Iris pigment epithelial cell (primary cell): ENCODE data around the gene CNTNAP5.

Experiments
- DNase-seq: peaks from one replicate; pipeline ENCODE4 v3.0.0-alpha.2; 2011; ENCODE audit warnings: low read depth

The CNTNAP5 gene

DNA sequence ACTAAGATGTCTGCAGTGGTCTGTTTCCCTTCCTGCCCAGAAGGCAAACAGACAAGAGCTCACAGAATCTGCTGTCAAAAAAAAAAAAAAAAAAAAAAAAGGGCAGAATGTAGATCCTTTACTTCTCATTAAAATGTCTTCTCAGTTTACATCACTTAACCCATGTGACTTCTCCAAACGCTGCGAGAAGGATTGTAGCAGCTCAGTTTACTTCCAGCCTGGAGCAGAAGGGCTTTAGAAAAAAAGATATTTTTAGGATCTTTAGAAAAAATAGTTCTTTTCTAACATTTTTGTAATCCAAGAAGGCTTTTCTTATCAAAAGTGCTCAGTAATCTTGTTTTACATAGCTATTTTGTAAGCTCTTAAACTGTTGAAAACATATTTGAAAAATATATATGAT lies 425.4 kb downstream of the CNTNAP5 start:
- DNase-seq = no peak

- DNase-seq = no peak
Measured at GRCh38 chr2:124476291-124476690, 451.2 kb downstream of the CNTNAP5 start.

GRCh38 chr2:124478761-124479160 lies 453.7 kb downstream of the CNTNAP5 start:
- no peak for DNase-seq

DNA sequence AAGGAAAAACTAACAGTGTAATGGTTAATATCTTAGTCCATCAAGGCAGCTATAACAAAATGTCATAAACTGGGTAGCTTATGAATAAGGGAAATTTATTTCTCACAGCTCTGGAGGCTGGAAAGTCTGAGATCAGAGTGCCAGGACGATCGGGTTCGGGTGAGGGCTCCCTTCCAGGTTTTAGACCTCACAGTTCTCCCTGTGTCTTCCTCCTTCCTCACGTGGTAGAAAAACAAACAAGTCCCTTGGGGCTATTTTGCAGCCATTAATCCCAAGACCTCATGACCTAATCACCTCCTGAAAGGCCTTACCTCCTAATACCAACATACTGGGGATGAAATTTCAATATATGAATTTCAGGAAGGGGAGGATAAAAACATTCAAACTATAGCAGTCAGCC lies 455.9 kb downstream of the CNTNAP5 start:
- DNase-seq = no peak

DNA sequence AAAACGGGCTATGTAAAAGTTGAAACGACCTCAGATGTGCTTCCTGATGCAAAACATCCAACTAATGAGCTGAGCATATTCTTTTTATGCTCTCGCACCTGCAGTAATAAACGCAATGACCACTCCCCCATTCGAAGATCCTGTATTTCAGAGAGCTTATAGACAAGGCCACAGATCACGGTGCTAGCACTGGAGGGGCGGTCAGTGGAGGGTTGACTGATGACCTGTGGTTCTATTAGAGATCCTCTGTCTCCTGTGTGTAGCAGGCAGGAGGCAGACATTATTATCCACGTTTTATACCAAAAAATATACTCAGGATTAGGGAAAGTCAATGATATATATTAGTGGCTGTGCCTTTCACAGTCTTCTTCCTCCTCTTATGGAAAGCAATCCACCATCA lies 457.0 kb downstream of the CNTNAP5 start:
- DNase-seq = no peak

DNA sequence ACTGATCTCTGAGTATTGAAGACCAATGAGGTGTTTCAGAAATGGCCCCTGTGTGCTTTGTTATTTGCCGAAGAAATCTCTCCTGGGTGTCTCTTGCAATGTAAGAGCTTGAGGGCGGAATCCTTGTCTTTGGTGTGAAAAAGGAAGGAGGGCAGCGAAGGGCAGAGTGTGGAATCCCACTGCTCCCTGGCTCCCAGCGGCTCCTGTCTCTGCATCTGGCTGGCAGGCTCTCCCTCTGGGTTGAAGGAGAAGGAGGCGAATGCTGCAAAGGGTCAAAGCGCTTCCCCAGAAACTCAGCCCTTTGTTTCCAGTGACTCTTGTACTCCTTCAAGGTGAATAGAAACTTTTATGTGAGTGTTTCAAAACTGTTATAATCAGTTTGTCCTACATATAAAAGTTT lies 457.5 kb downstream of the CNTNAP5 start:
- DNase-seq = no peak

GRCh38 chr2:124485659-124486058 lies 460.6 kb downstream of the CNTNAP5 start:
- DNase-seq = no peak

- DNase-seq = no peak
Measured at GRCh38 chr2:124489686-124490085, 464.6 kb downstream of the CNTNAP5 start.

DNA sequence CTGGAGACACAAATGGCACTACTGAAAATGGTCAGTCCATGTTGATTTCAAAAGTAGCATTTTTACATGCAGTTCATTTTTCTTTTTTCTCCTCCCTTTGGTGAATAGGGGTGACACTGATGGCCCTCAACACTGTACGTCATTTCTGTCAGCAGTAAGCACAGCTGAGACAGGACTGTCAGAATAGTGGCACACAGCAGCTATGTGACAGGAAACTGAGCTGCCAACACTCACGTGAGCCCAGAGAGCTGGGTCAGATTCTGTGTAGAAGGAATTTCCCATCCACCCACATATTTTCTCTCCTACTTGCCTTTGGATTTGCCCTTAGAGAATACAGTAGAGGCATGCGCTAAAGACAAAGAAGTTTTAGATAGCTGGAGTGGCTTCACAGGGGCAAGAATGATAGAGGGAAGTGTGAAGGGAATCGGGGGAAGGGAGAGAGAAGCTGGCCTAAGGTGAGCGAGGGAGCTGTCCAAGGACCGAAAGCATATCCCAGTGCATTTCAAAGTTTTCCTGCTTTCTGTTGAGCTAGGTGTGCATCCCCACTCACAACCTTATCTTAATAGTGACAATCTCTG lies 476.6 kb downstream of the CNTNAP5 start:
- no peak for DNase-seq

DNA sequence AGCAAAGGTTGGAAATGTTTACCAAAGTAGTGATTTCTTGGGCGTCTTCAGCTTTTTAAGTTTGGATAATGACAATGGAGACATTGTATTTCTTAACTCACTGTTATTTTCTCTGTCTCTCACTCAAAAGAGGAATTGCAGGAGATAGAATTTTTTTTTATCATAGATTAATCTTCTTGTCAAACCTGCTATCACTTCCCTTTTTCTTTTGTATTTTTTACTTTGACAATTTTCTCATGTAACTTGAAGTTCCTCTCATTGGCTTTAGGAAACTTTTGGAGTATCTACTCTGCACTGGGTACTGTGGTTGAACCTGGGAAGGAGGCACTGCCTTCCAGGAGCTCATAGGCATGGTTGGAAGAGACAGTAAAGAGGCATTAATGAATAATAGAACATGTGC lies 489.1 kb downstream of the CNTNAP5 start:
- no peak for DNase-seq

GRCh38 chr2:124520953-124521352 lies 495.9 kb downstream of the CNTNAP5 start:
- DNase-seq = no peak

- no peak for DNase-seq
Measured at GRCh38 chr2:124523096-124523495, 498.0 kb downstream of the CNTNAP5 start.

- no peak for DNase-seq
Measured at GRCh38 chr2:124524155-124524915, 499.2 kb downstream of the CNTNAP5 start.

DNA sequence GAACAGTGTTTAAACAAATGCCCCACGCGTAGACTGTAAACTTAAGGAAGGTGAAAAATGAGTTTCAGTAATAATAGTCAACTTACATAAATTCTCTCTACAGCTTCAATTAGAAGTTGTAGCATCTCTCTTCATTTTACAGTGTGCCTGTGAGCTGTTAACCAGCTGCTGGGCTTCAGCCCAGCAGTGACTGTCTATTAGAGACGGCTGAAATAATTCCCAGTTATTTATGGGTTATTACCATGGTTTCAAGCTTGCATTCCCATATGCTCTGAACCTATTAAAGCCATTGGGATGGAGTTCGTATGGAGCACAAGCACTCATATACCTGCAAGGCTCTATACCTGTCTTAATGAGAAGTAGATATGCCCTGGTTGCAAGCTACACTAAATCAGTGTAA lies 501.1 kb downstream of the CNTNAP5 start:
- DNase-seq = no peak

GRCh38 chr2:124530203-124530602 lies 505.1 kb downstream of the CNTNAP5 start:
- DNase-seq = no peak

DNA sequence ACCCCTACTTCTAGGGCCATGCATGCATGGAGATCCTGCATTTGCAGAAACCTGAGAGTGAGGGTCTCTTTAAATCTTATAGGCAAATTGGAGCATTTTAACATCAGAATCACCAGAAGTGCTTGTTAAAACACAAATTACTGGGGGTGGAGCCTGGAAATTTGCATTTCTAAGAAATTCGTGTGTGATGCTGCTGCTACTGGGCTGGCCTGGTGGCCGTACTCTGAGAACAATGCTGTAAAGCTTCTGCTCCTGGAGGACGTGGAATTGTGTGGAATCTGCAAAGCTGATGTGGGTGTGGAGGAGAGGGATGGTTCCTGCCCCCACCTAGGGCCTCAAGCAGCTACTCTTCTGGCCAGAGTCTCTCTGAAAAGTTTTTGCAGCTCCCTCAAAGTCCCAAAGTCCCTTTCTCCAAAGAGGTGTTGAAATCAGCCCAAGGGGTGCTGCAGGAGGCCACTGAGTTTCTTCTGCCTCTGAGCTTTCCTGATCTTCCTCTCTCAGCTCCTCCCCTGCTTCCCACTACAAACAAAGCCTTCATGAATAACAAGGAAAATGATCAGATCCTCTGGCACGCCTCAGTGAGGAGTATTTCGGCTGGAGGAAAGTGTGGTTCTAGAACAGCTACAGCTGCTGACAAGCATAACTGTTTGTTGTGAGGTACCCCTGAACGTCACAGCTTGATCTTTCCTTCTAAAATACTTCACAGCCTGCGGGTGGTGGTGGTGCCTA lies 508.3 kb downstream of the CNTNAP5 start:
- no peak for DNase-seq

DNA sequence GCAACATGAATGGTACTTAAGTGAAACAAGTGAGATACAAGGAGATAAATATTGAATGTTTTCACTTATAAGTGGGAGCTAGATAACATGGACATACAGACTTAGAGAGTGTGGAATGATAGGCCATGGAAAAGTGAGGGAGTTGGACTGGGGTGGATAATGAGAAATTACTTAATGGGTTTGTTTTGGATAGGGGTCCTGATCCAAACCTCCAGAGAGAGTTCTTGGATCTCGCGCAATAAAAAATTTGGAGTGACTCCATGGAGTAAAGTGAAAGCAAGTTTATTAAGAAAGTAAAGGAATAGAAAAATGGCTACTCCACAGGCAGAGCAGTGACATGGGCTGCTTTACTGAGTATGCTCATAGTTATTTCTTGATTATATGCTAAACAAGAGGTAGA lies 508.9 kb downstream of the CNTNAP5 start:
- no peak for DNase-seq

DNA sequence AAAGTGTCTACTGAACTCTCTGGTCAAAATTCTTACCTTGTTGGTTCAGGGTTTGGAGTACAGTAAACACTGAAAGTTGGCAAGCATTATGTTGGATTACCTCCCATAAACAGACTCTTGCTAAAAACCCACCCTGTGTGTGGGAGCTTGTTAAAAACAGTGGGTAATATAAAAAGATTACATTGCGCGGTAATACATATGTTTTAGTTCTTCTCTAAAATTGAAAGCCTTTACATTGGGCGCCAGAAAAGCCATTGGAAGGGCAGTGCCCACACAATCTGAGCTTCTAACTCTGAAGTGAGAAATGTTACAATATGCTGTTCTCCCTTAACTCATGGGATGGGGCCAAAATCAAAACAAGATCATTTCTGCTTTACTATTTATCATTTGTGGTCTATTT lies 510.7 kb downstream of the CNTNAP5 start:
- DNase-seq = no peak

GRCh38 chr2:124536591-124536990 lies 511.5 kb downstream of the CNTNAP5 start:
- DNase-seq = no peak

DNA sequence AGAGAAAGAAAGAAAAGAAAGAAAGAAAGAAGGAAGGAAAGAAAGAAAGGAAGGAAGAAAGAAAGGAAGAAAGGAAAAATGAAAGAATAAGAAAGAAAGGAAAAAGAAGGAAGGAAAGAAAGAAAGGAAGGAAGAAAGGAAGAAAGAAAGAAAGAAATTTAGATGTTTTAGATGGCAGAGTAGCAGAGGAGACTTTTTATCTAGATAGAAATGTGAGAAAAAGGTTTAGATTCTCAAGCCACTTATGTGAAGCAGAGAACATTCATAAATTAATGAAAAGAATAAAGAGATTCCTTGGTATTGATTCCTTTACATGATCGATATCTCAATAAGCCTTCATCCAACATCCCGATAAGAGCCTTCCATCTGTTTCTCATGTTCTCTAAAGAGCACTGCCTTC lies 513.5 kb downstream of the CNTNAP5 start:
- DNase-seq = no peak

DNA sequence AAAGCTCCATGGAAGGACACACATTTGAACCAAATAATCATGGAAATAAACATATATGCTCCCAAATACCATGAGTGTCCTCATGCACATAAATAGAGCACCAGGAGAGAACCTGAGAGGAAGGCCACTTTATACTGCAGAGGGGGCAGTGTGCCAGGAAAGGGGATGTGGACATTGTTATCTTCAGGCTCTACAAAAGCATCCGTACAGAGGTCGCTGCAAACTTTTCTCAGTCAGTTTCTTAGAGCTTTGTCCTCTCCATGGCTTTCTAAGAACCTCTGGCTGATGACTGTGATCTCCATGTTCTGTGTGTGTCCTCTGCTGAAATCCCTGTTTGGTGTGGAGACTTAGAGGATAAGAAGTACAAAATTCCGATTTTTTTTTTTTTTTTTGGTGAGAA lies 515.7 kb downstream of the CNTNAP5 start:
- DNase-seq = no peak

DNA sequence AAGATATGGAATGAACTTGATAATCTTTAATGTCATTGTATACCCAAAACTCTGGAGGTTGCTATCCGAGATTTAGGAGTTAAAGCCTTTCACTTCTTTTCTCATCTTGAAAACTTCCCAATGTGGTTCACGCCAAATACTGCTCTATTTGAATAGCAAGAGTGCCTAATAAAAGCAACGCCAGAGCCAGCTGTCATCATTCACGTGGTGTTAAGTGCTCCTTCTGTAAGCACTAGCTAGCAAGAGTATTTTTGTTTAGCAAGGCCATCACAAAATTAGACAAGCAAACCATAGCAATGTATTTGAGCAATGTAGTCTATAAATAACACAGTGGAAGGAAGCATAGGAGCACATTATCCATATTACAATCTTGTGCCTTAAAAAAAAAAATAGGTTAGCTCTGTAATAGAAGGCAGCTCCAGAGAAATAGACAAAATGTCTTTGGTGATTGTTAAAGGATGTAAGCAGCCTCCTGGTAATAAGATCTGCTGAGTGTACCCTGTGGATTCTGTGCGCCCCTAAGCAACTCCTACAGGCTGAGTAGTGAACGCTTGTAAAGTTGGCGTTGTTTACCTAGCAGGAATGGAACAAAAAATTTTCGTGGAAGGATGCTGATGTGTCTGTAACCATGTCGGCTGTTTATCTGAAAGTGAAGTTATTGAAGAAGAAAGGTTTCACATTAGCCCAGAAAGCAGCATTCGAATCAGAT lies 518.0 kb downstream of the CNTNAP5 start:
- no peak for DNase-seq

GRCh38 chr2:124547700-124548099 lies 522.6 kb downstream of the CNTNAP5 start:
- no peak for DNase-seq
